ENCODE results near the gene PLAU.

- TF ChIP-seq, protein P1, sequence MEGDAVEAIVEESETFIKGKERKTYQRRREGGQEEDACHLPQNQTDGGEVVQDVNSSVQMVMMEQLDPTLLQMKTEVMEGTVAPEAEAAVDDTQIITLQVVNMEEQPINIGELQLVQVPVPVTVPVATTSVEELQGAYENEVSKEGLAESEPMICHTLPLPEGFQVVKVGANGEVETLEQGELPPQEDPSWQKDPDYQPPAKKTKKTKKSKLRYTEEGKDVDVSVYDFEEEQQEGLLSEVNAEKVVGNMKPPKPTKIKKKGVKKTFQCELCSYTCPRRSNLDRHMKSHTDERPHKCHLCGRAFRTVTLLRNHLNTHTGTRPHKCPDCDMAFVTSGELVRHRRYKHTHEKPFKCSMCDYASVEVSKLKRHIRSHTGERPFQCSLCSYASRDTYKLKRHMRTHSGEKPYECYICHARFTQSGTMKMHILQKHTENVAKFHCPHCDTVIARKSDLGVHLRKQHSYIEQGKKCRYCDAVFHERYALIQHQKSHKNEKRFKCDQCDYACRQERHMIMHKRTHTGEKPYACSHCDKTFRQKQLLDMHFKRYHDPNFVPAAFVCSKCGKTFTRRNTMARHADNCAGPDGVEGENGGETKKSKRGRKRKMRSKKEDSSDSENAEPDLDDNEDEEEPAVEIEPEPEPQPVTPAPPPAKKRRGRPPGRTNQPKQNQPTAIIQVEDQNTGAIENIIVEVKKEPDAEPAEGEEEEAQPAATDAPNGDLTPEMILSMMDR (IDR thresholded peaks at IDR 0.05), result no peak
- no peak for TF ChIP-seq EZH2 (IDR thresholded peaks at IDR 0.05)
Measured at GRCh38 chr10:73873142-73873837, 37.6 kb upstream of the PLAU start.
